ENCODE measurements around the gene ITGB7. TPM values are rescaled to one million over a fixed set of nuclear protein-coding genes. Genes with fewer than 3 reads are reported as not detected.
"Not testable (repeated sequence)": the region's sequence is repeated elsewhere in the genome, so short reads cannot be mapped to it uniquely, and the experiment has no call there.

Gene ITGB7
- total and polyA plus RNA-seq, 4 experiments from 2014 or later, result 271 to 397 (median 378) TPM

DNA sequence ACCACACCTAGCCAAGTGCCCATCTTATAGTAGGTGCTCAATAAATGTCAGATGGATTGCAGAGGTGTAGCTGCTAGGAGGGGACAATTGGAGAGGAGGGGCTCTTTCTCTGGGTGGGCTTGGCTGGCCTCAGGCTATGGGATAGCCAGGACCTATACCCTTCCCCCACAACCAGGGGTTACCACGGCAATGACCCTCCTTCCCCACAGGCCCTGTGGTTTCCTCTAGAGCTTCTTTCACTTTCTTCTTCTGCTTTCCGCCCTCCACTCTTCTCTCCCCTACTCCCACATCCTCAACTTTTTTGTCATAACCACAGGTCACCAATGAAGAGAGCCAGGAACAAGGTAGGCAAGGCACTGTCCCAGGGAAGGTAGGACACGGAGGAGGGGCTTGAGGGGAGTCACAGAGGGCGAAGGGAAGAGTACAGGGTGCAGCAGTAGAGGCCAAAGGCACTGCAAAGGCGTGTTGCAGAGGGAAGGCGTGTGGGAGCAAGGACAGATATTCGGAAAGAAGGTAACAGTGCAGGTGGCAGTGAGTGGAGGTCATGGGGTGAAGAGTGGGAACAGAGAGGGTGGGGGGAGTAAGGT, 1.9 kb upstream of the ITGB7 start:
- Mint-ChIP-seq H3K27me3 (no peaks in the 10 kb centered on the region), H3K9me3 (no peaks in the 10 kb centered on the region), H3K36me3 (peaks cover 27 to 48% of the 10 kb centered on the region in 2 donors), H3K4me3 (peak overlapping the region; percentile 75 to 90 (median 84)), H3K27ac (peak overlapping the region; percentile 83 to 97 (median 93)), H3K4me1 (peaks cover 37 to 78% (median 59%) of the 10 kb centered on the region in 4 donors)
- Histone ChIP-seq H3K4me1 (ENCODE audit: insufficient read depth, low read length) (peaks cover 83% of the 10 kb centered on the region), H3K9me3 (ENCODE audit: control insufficient read depth in 1 of 2, low read length in 2 of 2) (no peaks in the 10 kb centered on the region), H3K27ac (ENCODE audit: low read depth, low read length) (peak overlapping the region; percentile 62), H3K36me3 (ENCODE audit: insufficient read depth, low read length) (peaks cover 35% of the 10 kb centered on the region), H3K27me3 (ENCODE audit: insufficient read depth, low read length) (no peaks in the 10 kb centered on the region), H3K4me3 (ENCODE audit: low read length in 2 of 2) (peak overlapping the region in 1 of 2 donors; percentile 36)
- ChIA-PET POLR2A (ENCODE audit: partially characterized antibody) (interaction anchor here (0.6 to 27.7 kb wide), 18 partner anchors 11 to 292 kb away, joined by 3 to 463 read pairs (median 5); partner anchors contain the start of genes CSAD, MYG1, SP1 and TARBP2), CTCF (ENCODE audit: partially characterized antibody) (interaction anchor here (0.8 to 12.8 kb wide), 14 partner anchors 8 to 143 kb away, joined by 3 to 339 read pairs (median 8); partner anchors contain the start of genes AAAS, CSAD, ESPL1 and MYG1)
- intact Hi-C loops (cut with micrococcal nuclease), result no loop called here
- DNase-seq, result peak in 2 of 5 donors; percentile 37 to 43

DNA sequence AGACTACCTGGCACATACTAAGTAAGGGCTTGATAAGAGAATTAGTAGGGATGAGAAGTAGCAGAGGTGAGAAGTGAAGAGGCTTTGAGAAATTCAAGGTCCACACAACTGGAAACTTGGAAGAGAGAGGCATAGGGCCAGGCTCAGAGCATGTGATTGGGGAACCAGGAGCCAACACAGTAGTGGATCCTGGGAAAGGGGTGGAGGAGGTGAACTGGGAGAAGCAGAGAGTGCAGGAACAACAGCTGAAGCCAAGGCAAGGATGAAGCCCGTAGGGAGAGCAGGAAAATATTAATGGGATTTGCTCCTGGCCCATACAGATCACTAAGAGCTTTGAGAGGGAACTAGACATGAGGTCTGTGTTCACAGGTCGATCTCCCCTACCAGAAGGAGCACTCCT, 1.4 kb upstream of the ITGB7 start:
- DNase-seq, result no peak
- H3K4me3 Mint-ChIP-seq, result peak overlapping the region; percentile 5 to 90 (median 83)
- peak overlapping the region; percentile 83 to 97 (median 93) for H3K27ac Mint-ChIP-seq
- Histone ChIP-seq H3K9me3 (ENCODE audit: control insufficient read depth in 1 of 2, low read length in 2 of 2) (no peaks in the 10 kb centered on the region), H3K27me3 (ENCODE audit: insufficient read depth, low read length) (no peaks in the 10 kb centered on the region), H3K27ac (ENCODE audit: low read depth, low read length) (peak overlapping the region; percentile 62), H3K36me3 (ENCODE audit: insufficient read depth, low read length) (peaks cover 29% of the 10 kb centered on the region), H3K4me1 (ENCODE audit: insufficient read depth, low read length) (peaks cover 83% of the 10 kb centered on the region), H3K4me3 (ENCODE audit: low read length in 2 of 2) (peak overlapping the region in 1 of 2 donors; percentile 36)
- H3K36me3 Mint-ChIP-seq, result peaks cover 22 to 45% of the 10 kb centered on the region in 2 donors
- no peaks in the 10 kb centered on the region for H3K9me3 Mint-ChIP-seq
- H3K4me1 Mint-ChIP-seq, result peaks cover 37 to 78% (median 58%) of the 10 kb centered on the region in 4 donors
- intact Hi-C loops (cut with micrococcal nuclease), result no loop called here
- ChIA-PET POLR2A (ENCODE audit: partially characterized antibody) (interaction anchor here (0.7 to 27.7 kb wide), 19 partner anchors 10 to 293 kb away, joined by 3 to 463 read pairs (median 5); partner anchors contain the start of genes CSAD, MYG1, PFDN5 and SP1), CTCF (ENCODE audit: partially characterized antibody) (interaction anchor here (0.7 to 12.8 kb wide), 15 partner anchors 12 to 142 kb away, joined by 3 to 339 read pairs (median 6); partner anchors contain the start of genes AAAS, CSAD, ESPL1 and MYG1)
- no peaks in the 10 kb centered on the region for H3K27me3 Mint-ChIP-seq

DNA sequence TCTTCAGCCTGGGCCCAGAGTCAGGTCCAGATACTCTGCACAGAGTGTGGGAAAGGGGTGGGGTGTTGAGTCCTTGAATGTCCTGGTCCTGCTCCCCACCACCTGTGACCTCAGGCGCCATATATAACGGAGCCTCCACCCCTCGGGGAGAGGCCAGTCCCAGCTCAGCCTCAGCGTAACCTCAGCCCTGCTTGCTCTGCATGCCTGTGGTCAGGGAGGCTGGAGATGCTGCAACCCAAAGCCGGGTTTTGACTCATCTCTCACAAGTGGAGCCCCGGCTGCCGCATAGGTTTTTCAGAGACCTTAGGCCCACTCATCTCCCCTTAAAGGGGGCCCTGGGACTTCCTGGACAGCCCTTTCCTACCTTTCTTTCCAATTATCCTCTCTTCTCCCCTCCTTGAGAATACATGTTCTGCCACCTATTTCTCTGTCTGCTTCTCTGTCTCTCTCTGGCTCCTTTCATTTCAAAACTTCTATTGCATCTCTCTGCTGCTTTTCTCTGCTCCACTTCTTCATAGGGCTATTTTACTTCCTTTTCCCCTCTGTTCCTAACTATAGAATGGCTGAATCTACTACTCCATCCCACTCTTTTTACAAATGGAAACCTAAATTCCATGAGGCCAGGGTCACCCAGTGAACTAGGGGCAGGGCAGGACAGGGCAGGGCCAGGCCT, 1.2 kb downstream of the ITGB7 start:
- Histone ChIP-seq H3K27me3 (ENCODE audit: insufficient read depth, low read length) (no peaks in the 10 kb centered on the region), H3K4me3 (ENCODE audit: low read length in 2 of 2) (peak overlapping the region; percentile 85 to 88), H3K27ac (ENCODE audit: low read depth, low read length) (peak overlapping the region; percentile 79), H3K36me3 (ENCODE audit: insufficient read depth, low read length) (peaks cover 6% of the 10 kb centered on the region), H3K4me1 (ENCODE audit: insufficient read depth, low read length) (peaks cover 99% of the 10 kb centered on the region), H3K9me3 (ENCODE audit: control insufficient read depth in 1 of 2, low read length in 2 of 2) (no peaks in the 10 kb centered on the region)
- H3K27me3 Mint-ChIP-seq, result no peaks in the 10 kb centered on the region
- peaks cover 3 to 31% of the 10 kb centered on the region in 2 donors for H3K36me3 Mint-ChIP-seq
- no peaks in the 10 kb centered on the region for H3K9me3 Mint-ChIP-seq
- peak overlapping the region; percentile 81 to 98 (median 88) for H3K4me3 Mint-ChIP-seq
- peak in 4 of 5 donors; percentile 32 to 80 (median 41) for DNase-seq
- intact Hi-C loops (cut with micrococcal nuclease), result no loop called here
- H3K4me1 Mint-ChIP-seq, result peaks cover 40 to 84% (median 64%) of the 10 kb centered on the region in 4 donors
- ChIA-PET POLR2A (ENCODE audit: partially characterized antibody) (interaction anchor here (0.9 to 27.7 kb wide), 15 partner anchors 8 to 304 kb away, joined by 3 to 463 read pairs (median 4); partner anchors contain the start of genes CSAD, ESPL1, MYG1 and RARG), CTCF (ENCODE audit: partially characterized antibody) (interaction anchor here (1.1 to 12.8 kb wide), 6 partner anchors 42 to 139 kb away, joined by 3 to 339 read pairs (median 62); partner anchors contain the start of genes ESPL1, MYG1 and PFDN5)
- H3K27ac Mint-ChIP-seq, result peak overlapping the region; percentile 76 to 96 (median 91)

DNA sequence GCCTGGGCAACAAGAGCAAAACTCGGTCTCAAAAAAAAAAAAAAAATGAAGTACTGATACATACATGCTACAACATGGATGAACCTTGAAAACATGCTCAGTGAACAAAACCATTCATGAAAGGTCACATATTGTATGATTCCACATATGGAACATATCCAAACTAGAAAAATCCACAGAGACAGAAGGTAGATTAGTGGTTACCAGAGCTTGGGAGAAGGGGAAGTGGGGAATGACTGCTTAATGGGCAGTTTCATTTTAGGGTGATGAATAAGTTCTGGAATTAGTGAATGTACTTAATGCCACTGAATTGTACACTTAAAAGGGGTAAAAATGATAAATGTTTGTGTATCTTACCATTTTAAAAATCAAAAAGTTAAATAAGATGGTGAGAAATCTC, 2.7 kb downstream of the ITGB7 start:
- ChIA-PET POLR2A (ENCODE audit: partially characterized antibody) (interaction anchor here (0.7 to 27.7 kb wide), 3 partner anchors 17 to 43 kb away, joined by 3 to 463 read pairs (median 175); partner anchors contain the start of genes CSAD and ZNF740), CTCF (ENCODE audit: partially characterized antibody) (interaction anchor here (2.4 kb wide), 1 partner anchor 45 kb away, joined by 9 read pairs; no protein-coding TSS in a partner anchor)
- H3K4me3 ChIP-seq (ENCODE audit: low read length in 2 of 2), result no peak overlapping the region
- peaks cover 51 to 92% (median 74%) of the 10 kb centered on the region in 4 donors for H3K4me1 Mint-ChIP-seq
- H3K27ac Mint-ChIP-seq, result peak overlapping the region in 6 of 7 donors; percentile 26 to 82 (median 48)
- peaks cover 11 to 37% of the 10 kb centered on the region in 2 donors for H3K36me3 Mint-ChIP-seq
- no peak overlapping the region for H3K27ac ChIP-seq (ENCODE audit: low read depth, low read length)
- intact Hi-C loops (cut with micrococcal nuclease), result no loop called here
- peaks cover 99% of the 10 kb centered on the region for H3K4me1 ChIP-seq (ENCODE audit: insufficient read depth, low read length)
- no peaks in the 10 kb centered on the region for H3K27me3 Mint-ChIP-seq
- H3K9me3 ChIP-seq (ENCODE audit: control insufficient read depth in 1 of 2, low read length in 2 of 2), result no peaks in the 10 kb centered on the region
- H3K36me3 ChIP-seq (ENCODE audit: insufficient read depth, low read length), result peaks cover 8% of the 10 kb centered on the region
- no peaks in the 10 kb centered on the region for H3K27me3 ChIP-seq (ENCODE audit: insufficient read depth, low read length)
- H3K4me3 Mint-ChIP-seq, result peak overlapping the region; percentile 12 to 98 (median 80)
- no peak for DNase-seq
- no peaks in the 10 kb centered on the region for H3K9me3 Mint-ChIP-seq

DNA sequence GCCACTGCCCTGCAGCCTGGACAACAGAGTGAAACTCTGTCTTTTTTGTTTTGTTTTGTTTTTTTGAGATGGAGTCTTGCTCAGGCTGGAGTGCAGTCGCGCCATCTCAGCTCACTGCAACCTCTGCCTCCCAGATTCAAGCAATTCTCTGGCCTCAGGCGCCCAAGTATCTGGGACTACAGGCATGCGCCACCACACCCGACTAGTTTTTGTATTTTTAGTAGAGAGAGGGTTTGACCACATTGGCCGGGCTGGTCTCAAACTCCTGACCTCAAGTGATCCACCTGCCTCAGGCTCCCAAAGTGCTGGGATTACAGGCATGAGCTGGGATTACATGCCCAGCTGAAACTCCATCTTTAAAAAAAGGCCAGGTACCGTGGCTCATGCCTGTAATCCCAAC, 4.7 kb downstream of the ITGB7 start:
- ChIA-PET CTCF (ENCODE audit: partially characterized antibody) (interaction anchor here (0.8 to 1.5 kb wide), 7 partner anchors 10 to 119 kb away, joined by 3 to 5 read pairs (median 3); partner anchors contain the start of gene ESPL1), POLR2A (ENCODE audit: partially characterized antibody) (interaction anchor here (1.2 to 27.7 kb wide), 6 partner anchors 8 to 66 kb away, joined by 3 to 463 read pairs (median 24); partner anchors contain the start of genes CSAD, ESPL1, ITGB7 and ZNF740)
- H3K9me3 ChIP-seq (ENCODE audit: control insufficient read depth in 1 of 2, low read length in 2 of 2); H3K4me3 ChIP-seq (ENCODE audit: low read length in 2 of 2); intact Hi-C loops (cut with micrococcal nuclease); H3K27ac ChIP-seq (ENCODE audit: low read depth, low read length); DNase-seq; H3K27me3 ChIP-seq (ENCODE audit: insufficient read depth, low read length); H3K9me3 Mint-ChIP-seq; H3K27me3 Mint-ChIP-seq: not testable (repeated sequence)
- peaks cover 99% of the 10 kb centered on the region for H3K4me1 ChIP-seq (ENCODE audit: insufficient read depth, low read length)
- peak overlapping the region in 4 of 7 donors; percentile 19 to 76 (median 37) for H3K27ac Mint-ChIP-seq
- peaks cover 26 to 50% of the 10 kb centered on the region in 2 donors for H3K36me3 Mint-ChIP-seq
- peaks cover 10% of the 10 kb centered on the region for H3K36me3 ChIP-seq (ENCODE audit: insufficient read depth, low read length)
- peak overlapping the region in 1 of 8 donors; percentile 22 for H3K4me3 Mint-ChIP-seq
- peaks cover 49 to 88% (median 72%) of the 10 kb centered on the region in 4 donors for H3K4me1 Mint-ChIP-seq

DNA sequence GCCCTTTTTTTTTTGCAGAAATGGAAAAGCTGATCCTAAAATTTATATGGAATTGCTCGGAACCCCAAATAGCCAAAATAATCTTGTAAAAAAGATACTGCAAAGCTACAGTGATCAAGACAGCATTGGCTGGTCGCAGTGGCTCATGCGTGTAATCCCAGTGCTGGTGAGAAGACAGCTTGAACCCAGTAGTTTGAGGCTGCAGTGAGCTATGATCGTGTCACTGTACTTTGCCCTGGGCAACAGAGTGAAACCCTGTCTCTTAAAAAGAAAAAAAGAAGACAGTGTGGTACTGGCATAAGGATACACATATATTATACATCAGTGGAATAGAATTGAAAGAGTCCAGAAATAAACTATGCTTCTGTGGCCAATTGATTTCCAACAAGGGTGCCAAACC, 5.4 kb downstream of the ITGB7 start:
- no peak overlapping the region for H3K4me3 ChIP-seq (ENCODE audit: low read length in 2 of 2)
- POLR2A ChIA-PET (ENCODE audit: partially characterized antibody), result interaction anchor here (1.2 to 27.7 kb wide), 7 partner anchors 8 to 99 kb away, joined by 3 to 463 read pairs (median 4); partner anchors contain the start of genes CSAD, ESPL1, ITGB7 and SOAT2
- no peaks in the 10 kb centered on the region for H3K27me3 ChIP-seq (ENCODE audit: insufficient read depth, low read length)
- DNase-seq, result no peak
- H3K4me1 ChIP-seq (ENCODE audit: insufficient read depth, low read length), result peaks cover 100% of the 10 kb centered on the region
- H3K9me3 ChIP-seq (ENCODE audit: control insufficient read depth in 1 of 2, low read length in 2 of 2), result no peaks in the 10 kb centered on the region
- H3K27ac ChIP-seq (ENCODE audit: low read depth, low read length), result no peak overlapping the region
- intact Hi-C loops (cut with micrococcal nuclease), result loop anchor here (2.0 kb wide), 2 partner anchors 21 to 43 kb away; partner anchors contain the start of genes CSAD and ZNF740
- no peaks in the 10 kb centered on the region for H3K27me3 Mint-ChIP-seq
- peak overlapping the region in 5 of 7 donors; percentile 19 to 84 (median 48) for H3K27ac Mint-ChIP-seq
- H3K4me1 Mint-ChIP-seq, result peaks cover 49 to 89% (median 72%) of the 10 kb centered on the region in 4 donors
- H3K36me3 Mint-ChIP-seq, result peaks cover 33 to 52% of the 10 kb centered on the region in 2 donors
- peaks cover 17% of the 10 kb centered on the region for H3K36me3 ChIP-seq (ENCODE audit: insufficient read depth, low read length)
- peak overlapping the region in 5 of 8 donors; percentile 4 to 55 (median 31) for H3K4me3 Mint-ChIP-seq
- H3K9me3 Mint-ChIP-seq, result no peaks in the 10 kb centered on the region
- CTCF ChIA-PET (ENCODE audit: partially characterized antibody), result interaction anchor here (0.8 to 1.5 kb wide), 6 partner anchors 11 to 119 kb away, joined by 3 to 5 read pairs (median 3); no protein-coding TSS in a partner anchor
